ENCODE data around the gene RHBDD2. TPM values are rescaled to one million over a fixed set of nuclear protein-coding genes. Genes with fewer than 3 reads are reported as not detected.

The RHBDD2 gene
- total and polyA plus RNA-seq, 9 of the 15 experiments (the other 6 are each of a cell fraction or from before 2014, with no cell fraction given): 3.3 to 36.7 (median 17.9) TPM

DNA sequence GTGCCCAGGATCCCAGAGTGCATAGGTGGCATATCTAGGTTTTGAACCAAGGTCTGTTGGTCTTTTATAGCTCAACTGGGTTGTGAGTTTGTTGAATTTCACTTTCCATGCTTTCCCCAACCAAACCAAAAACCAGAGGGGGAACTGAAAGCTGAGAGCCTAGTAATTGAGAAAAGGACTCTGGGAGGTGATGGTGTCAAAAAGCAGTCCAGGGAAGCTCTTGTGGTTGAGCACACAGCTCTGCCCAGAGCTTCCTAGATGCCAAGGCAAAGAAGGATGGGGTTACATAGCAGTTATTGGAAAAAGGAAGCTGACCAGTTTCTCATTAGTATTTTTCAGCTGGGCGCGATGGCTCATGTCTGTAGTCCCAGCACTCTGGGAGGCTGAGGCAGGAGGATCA is 46.1 kb downstream of the RHBDD2 start (continued):
- TF ChIP-seq, protein P1, sequence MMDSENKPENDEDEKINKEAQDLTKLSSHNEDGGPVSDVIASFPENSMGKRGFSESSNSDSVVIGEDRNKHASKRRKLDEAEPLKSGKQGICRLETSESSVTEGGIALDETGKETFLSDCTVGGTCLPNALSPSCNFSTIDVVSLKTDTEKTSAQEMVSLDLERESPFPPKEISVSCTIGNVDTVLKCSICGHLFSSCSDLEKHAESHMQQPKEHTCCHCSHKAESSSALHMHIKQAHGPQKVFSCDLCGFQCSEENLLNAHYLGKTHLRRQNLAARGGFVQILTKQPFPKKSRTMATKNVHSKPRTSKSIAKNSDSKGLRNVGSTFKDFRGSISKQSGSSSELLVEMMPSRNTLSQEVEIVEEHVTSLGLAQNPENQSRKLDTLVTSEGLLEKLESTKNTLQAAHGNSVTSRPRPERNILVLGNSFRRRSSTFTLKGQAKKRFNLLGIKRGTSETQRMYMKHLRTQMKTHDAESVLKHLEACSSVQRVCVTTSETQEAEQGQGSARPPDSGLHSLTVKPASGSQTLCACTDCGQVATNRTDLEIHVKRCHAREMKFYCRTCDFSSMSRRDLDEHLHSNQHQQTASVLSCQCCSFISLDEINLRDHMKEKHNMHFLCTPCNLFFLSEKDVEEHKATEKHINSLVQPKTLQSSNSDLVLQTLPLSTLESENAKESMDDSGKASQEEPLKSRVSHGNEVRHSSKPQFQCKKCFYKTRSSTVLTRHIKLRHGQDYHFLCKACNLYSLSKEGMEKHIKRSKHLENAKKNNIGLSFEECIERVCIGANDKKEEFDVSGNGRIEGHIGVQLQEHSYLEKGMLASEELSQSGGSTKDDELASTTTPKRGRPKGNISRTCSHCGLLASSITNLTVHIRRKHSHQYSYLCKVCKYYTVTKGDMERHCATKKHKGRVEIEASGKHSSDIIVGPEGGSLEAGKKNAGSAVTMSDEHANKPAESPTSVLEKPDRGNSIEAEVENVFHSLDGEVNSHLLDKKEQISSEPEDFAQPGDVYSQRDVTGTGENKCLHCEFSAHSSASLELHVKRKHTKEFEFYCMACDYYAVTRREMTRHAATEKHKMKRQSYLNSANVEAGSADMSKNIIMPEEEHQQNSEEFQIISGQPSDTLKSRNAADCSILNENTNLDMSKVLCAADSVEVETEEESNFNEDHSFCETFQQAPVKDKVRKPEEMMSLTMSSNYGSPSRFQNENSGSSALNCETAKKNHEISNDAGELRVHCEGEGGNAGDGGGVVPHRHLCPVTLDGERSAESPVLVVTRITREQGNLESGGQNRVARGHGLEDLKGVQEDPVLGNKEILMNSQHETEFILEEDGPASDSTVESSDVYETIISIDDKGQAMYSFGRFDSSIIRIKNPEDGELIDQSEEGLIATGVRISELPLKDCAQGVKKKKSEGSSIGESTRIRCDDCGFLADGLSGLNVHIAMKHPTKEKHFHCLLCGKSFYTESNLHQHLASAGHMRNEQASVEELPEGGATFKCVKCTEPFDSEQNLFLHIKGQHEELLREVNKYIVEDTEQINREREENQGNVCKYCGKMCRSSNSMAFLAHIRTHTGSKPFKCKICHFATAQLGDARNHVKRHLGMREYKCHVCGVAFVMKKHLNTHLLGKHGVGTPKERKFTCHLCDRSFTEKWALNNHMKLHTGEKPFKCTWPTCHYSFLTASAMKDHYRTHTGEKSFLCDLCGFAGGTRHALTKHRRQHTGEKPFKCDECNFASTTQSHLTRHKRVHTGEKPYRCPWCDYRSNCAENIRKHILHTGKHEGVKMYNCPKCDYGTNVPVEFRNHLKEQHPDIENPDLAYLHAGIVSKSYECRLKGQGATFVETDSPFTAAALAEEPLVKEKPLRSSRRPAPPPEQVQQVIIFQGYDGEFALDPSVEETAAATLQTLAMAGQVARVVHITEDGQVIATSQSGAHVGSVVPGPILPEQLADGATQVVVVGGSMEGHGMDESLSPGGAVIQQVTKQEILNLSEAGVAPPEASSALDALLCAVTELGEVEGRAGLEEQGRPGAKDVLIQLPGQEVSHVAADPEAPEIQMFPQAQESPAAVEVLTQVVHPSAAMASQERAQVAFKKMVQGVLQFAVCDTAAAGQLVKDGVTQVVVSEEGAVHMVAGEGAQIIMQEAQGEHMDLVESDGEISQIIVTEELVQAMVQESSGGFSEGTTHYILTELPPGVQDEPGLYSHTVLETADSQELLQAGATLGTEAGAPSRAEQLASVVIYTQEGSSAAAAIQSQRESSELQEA (IDR thresholded peaks at IDR 0.05; ENCODE audit: low read depth): no peak
- TF ChIP-seq ZNF695 (CRISPR knock-in tag; IDR thresholded peaks at IDR 0.05) (no peak), MAFG (tag; conservative IDR thresholded peaks at IDR 0.05) (no peak), ZNF239 (CRISPR knock-in tag; IDR thresholded peaks at IDR 0.05) (no peak), CBFA2T2 (conservative IDR thresholded peaks at IDR 0.05) (no peak), CAMTA2 (CRISPR knock-in tag; conservative IDR thresholded peaks at IDR 0.05) (no peak), NR4A1 (CRISPR knock-in tag; IDR thresholded peaks at IDR 0.05) (no peak), NR4A1 (tag; IDR thresholded peaks at IDR 0.05) (no peak), CC2D1A (IDR thresholded peaks at IDR 0.05) (no peak)

Data from K562 (cell line).